Stimulated activated CD4-positive, alpha-beta T cell treated with anti-CD3 and anti-CD28 coated beads, Interleukin-12 subunit alpha, Interleukin-12 subunit beta, amount 100 ng/mL, for 24 hours (primary cell): ENCODE data around the gene TRIM63.

ENCODE experiments used
- DNase-seq, 2 experiments: peaks; one replicate each; pipeline ENCODE4 v3.0.0-alpha.2; 2020; ENCODE audit warnings: low read depth in 2 of 2

TRIM63 gene

DNA sequence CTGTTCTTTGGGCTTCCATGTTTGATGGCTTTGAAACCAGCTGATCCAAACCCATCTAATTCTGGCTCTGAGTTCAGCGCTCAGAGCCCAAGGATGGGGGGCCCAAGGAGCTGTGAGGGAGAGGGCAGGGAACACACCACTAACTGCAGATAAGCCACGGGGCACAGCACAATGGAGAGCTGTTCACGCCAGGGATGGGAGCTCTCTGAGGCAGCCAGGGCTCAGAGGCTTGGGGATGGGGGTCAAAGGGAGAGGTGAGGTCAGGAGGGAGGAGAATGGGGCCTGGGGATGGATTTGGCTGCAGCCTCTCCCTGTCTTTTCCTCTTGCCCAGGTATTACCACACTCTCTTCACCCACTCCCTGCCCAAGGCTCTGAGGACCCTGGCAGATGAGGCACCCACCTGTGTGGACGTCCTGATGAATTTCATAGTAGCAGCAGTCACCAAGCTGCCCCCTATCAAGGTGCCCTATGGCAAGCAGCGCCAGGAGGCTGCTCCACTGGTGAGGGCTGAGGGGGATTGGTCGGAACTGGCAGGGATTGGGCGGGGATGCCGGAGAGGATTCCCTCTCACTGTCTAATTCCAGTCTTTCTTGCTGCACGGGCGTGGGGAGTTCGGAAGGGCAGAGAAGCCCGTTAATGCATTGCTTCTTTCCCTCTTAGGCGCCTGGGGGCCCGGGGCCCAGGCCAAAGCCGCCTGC lies 32.8 kb downstream of the TRIM63 start:
- no peak for DNase-seq

DNA sequence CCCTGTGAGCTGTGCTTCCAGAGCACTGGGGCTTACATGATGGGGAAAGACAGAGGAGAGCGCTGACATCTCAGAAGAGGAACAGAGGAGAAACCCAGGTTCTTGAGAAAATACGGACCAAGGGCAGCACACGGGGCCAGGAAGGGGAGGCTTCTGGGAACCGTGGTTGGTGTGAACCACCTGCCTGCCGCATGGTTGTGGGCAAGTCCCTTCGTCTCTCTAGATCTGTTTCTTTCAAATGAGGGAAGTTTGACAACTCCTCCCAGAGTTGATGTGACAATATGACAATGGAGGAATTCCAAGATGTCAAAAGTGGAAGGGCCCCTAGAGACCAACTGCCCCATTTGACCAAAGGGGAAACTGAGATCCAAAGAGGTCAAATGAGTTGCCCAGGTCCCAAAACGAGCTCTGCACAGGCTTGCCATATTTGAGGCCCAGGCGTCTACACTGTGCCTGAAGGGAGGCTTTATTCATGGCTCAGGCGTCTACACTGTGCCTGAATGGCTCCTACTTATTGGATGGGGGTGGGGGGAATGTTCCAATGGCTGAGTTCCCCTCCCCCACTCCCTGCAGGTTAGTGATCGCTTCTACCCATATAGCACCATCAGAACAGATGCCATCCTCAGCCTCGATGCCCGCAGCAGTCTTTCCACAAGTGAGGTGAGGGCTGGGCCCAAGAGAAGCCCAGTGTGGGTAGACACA lies 34.6 kb downstream of the TRIM63 start:
- no peak for DNase-seq

DNA sequence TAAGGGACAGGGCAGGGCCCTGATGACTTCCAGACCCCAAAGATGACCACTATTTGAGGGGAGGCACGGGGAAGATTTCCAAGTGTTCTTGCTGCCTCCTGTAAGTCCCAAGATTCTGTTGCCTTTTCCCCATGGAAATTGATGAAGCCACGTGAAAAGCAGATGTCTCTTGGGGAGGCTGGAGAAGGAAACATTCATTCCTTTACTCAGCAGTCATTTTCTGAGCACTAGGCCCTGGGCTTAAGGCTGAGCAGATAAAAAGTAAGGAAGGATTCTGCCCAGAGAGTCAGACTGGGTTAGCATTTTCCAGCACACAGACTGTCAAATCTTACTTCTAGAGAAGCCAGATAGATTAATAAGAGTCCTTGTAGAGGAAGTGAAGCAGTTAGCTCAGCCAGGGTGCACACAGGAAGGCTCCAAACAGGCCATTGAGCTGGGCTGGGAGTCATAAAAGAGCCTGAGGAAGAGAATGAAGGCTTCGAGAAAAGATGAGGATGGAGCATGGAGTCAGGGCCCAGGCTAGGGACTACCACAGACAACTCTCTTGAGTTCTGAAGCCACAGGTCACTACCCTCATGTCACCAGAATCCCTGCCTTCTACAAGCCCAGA lies 35.7 kb downstream of the TRIM63 start:
- DNase-seq, result no peak

DNA sequence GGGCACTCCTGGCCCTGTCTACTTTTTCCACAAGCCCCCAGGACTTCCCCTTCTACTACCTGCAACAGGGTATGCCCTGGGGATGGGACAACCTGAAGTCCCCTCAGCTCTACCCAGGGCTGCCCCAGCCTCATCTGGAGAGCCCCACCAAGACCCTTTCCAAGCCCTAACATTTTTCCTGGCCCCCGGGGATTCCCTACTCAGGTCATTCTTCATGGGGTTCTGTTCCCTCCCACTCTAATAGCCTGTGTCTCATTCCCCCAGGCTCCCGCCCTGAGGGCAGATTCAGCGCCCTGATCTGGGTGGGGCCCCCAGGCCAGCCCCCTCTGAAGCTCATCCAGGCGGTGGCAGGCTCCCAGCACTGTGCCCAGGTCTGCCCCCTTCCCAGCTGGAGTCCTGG lies 36.2 kb downstream of the TRIM63 start:
- no peak for DNase-seq

DNA sequence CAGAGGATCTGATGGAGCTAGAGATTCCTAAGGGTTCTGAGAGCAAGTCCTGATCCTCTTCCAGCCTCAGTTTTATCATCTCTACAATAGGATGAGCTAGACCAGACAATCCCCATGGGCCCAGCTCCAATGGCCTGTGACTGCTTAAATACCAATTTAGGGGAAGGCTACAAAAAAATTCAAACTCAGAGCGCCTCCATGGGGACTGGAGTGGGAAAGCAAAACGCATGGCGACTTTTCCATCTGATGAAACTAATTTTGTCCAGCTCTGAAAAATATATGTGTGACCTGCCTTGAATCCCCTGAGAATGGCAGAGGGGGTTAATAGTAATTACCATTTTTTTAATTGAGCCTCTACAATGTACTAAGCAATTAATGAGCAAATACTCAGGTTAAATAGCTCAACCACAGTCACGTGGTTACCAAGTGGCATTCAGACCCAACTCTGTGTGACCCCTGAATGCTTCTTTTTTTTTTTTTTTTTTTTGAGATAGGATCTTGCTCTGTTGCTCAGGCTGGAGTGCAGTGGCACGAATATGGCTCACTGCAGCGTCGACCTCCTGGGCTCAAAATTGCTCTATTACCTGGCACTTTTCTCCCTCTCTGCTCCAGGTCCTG lies 37.5 kb downstream of the TRIM63 start:
- DNase-seq, result no peak

DNA sequence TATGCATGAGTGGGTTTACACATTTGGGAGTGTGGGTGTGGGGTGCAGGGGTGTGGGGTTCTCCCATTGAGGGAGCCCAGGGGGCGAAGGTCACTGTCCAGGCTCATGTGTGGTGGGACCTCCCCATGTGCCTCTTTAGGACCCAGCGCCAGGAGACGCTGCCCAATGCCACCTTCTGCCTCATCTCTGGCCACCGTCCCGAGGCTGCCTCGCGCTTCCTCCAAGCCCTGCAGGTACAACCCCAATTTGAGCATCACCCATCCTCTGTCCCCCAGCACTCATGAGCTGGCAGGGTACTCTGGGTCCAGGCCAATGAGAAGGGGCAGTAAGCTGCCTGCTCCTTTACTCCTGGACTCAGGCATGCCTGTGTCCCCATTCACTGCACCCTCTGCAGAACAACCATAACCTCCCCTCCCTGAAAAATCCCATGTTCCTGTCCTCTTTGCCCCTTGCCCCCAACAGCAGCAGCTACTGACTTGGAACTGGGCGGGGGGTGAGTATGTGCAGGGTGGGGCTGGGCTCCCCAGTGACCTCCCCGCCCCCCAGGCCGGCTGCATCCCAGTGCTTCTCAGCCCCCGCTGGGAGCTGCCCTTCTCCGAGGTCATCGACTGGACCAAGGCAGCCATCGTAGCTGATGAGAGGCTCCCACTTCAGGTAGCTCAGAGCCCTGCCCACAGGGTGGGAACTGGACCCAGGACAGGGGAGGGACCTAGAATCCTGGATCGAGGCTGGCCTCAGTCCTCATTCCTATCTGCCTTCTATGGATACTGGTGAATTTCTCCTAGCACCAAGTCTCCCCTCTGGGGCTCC lies 38.2 kb downstream of the TRIM63 start:
- no peak for DNase-seq

DNA sequence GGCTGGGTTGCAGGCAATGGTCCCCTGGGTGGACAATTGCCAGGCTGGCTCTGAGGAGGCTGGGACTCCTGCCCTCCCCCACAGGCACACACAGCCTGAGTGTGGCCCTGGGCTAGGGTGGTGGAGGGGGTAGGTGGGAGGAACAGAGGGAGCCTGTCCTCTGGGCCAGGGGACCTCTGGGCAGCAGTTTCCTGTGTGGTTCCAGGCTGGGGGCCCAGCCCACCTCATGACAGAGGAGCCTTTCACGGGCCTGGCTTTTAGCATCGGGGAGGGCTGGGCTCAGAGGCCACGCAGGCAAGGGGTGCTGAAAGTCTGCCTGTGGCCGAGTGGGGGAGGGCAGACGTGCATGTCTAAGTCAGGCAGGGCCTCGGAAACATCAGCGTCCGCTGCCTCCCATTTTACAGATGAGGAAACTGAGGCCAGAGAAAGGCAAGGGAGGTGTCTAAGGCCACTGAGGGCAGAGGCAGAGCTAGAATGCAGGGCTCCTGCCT lies 38.9 kb downstream of the TRIM63 start:
- DNase-seq, result no peak

DNA sequence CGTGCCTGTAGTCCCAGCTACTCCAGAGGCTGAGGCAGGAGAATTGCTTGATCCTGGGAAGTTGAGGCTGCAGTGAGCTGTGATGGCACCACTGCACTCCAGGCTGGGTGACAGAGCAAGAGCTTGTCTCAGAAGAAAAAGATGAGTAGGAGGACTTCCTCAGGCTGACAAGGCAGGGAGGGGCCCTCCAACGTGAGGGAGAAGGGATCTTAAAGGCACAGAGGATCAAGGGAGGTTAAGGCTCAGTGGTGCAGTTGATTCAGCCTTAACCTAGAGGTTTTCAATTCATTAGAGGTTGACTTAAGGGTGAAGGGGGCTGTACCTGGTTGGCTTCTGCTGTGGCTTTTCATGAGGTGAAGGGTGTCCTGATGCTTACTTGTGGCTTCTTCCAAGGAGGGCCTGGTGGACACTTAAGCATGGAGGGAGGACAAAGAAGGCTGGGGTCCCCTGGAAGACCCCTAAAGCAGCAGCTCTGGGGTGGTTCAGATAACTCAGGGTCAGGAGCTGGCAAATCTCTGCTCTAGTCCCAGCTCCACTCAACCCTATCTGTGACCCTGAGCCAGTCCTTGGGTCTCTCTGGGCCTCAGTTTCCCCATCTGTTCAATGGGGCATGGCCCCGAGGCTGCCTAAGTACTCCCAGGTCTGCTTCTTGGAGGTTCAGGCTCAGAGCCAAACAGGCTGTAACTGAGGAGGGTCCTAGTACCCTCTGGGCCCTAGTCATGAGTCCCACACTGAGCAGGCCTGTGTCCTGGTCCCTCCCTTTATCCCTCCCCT lies 39.5 kb downstream of the TRIM63 start:
- no peak for DNase-seq

DNA sequence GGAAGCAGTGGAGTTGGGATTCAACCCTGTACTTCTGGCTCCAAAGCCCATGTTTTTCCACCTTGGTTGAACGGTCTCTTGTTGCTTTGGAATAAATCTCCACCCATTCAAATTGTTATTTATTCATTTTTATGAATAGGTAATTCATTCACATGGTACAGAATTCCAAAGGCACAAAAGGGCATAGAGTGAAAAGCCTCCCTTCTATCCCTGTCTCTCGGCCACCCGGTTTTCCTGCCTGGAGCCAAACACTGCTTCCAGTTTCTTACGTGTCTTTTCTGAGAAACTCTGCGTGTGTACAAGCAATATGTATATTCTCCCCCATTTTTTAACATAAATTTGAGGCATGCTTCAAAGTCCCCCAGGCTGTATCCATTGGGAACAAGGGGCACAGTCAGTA lies 41.9 kb downstream of the TRIM63 start:
- DNase-seq, result no peak

DNA sequence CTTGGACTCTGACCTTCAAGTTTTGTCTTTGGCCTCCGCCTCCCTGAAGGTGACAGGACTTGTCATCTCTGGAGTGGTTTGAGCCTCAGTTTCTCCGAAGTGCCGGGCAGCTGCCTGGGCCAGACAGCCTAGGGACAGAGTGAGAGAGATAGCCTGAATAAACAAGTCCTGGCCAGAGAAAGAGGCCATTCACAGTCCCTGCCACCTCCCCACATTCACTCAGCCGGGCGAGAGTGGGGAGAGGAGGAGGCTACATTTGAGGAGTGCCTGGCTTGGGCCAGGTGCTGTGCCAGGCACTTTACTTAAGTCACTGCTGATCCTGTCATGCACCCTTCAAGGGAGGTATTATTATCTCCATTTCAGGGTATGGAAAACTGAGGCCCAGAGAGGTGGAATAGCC lies 42.4 kb downstream of the TRIM63 start:
- DNase-seq, result no peak

DNA sequence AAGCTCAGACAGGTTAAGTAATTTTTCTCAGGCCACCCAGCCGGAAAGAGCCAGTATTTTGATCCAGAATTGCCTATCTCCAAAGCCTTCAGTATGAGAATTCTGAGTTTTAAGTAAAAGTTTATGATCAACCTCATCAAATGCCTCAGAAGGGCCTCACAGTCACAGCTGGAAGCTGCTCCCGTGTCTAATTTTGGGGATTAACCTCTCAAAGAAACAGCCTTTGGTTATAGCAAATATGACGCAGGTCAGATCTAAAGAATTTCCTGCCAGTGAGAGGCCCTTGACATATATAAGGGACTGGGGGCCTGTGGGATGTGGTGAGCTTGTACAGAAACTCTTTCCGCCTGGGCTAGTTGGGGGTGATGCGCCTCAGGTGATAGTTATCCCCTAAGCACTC lies 43.6 kb downstream of the TRIM63 start:
- DNase-seq, result no peak

DNA sequence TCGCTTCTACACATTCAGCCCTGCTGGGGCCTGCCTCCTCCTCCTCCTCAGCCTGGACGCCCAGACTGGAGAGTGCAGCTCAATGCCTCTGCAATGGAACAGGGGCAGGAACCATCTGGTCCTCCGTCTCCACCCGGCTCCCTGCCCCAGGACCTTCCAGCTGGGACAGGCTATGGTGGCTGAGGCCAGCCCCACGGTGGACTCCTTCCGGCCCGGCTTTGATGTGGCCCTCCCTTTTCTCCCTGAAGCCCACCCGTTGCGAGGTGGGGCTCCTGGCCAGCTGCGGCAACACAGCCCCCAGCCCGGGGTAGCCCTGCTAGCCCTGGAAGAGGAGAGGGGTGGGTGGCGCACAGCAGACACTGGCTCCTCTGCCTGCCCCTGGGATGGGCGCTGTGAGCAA lies 44.4 kb downstream of the TRIM63 start:
- DNase-seq, result no peak

DNA sequence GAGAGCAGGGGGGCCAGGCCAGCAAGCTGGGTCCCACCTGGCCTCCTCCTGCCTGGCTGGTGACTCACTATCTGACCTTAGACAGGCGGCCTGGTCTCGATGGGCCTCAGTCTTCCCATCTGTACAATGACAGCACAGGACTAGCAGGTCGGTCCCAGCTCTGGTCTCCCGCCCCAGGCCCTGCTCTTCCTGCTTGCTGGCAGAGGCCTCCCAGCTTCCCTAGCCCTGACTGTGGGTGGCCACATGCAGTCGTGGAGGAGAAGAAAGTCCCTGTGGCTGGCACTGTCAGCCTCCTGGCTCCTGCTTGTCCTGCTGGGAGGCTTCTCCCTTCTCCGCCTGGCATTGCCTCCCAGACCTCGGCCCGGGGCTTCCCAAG lies 45.0 kb downstream of the TRIM63 start:
- DNase-seq, result no peak

DNA sequence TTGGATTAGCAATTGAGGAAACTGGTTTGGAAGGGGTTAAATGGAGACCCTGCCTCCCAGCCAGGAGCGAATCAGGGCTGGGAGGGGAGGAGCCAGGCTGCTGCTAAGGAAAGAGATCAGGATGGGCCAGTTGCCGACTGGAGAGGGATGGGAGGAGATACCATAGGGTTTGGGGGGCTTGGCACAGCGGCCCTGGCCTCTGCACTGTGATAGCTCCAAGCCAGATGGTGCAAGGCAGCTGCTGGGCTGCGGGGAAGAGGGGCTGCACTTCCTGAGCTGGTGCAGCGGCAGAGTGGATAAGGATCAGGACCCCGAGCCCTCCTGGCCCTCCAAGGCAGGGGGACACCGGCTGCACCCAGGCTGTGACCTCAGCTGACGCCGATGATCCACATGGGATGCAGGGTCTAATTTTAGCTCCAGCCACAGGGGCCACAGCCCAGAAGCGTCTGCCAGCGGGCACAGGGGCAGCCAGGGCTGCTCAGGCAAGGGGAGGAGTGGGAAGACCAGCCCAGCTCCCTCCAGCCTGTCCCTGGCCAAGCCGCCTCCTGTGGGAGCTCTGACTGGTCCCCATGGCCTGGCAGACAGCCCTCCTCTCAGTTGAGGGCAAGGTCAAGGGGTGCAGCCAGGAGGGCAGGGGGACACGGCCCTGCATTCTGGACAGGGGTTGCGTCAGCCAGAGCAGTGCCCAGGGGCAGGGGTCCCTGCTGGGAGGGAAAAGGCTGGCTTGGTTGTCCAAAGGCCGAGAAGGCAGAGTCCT lies 45.6 kb downstream of the TRIM63 start, which contains the start of gene EXTL1:
Gene EXTL1 (plus strand): TSS at position 129 of the 757 bp plus-strand sequence. CDS start 872 bp downstream, outside the sequence.
- DNase-seq, result no peak

DNA sequence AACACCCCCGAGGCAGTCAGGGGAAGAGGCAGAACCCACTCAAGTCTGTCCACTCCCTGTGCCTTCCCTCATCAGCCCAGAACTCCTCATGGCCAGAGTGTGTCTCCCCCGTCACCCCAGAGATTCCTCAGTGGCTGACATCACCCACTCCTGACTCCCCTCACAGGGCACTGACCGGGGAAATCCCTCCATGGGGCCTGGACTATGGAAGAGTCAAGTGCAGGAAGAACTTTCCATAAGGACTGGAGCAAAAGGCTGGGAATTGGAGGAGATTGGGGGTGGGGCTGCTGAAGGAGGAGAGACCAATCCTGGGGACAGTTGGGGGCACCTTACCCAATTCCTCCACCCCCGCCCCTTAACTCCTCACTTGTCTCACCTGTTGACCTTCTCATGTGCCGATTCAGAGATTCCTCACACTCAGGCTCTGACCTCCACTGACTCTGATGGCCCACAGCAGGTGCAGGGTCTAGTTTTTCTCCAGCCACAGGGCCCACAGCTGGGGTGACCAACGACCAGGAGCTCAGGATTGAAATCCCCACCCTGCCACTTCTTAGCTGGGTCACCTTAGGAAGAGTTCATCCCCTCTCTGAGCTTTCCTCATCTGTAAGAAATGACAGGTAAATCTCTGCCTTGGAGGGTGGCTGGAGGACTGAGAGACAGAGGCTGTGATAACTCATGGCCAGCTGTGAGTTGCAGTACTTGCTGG lies 46.3 kb downstream of the TRIM63 start:
- no peak for DNase-seq

DNA sequence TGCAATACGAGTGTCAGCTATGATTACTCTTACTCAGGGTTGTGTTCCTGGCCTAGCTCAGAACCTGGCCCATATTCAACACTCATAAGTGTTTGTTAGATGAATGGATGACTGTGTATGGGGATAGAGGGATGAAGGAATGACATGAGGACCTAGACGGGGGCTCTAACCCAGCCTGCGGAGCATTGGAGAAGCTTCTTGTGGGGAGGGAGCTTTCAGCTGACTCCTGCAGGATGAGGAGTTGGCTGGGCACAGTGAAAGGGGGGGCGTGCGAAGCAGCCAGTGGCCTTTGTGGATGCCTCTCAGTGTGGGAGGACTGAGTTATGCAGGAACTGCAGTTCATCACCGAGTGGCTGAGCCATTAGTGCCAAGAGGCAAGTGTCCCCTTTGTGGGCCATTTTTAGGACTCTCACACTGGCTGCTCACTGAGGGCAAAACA lies 47.1 kb downstream of the TRIM63 start:
- no peak for DNase-seq

DNA sequence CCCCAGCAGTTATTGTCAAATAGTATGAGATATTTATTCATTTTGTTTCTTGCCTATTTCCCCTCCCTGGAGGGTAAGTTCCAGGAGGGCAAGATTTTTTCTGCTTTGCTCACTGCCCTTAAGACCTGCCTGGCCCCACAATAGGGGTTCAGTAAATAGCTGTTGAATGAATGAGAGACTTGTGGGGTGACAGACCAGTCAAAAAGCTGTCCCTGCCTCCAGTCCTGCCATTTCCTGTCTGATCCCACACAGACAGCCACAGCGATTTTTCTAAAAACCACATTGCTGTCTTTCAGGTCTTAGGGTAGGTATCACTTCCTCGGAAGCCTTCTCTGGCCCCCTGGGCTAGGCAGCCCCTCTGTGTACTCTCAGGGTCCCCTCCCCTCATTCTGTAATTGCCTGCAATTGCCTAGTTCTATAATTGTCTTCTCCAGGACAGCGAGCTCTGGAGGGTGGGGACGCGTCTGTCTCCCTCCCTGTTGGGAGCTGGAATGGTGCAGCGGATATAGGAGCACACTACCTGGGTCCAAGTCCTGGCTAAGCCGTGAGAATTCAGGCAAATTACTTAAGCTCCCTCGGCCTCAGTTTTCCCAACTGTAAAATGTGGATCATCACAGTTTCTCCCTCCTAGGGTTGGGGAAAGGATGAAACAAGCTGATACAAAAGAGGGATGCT lies 47.7 kb downstream of the TRIM63 start:
- no peak for DNase-seq

DNA sequence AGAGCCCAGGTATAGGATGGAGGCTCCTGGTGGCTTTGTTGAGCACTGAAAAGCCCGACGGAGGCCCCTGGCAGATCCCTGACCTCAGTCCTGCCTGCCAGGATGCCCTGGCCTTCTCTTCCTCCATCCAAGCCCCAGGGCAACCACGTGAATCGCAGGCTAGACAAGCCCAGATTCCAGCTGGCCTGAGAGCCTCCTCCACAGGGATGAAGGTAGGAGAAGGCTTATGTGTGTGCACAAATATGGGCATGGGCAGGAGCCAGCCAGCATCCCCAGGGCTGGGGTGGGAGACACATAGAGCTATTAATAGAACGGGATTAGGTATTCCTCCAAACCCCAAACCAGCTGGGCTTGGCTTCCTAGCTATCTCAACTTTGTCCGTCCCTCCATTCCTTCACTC lies 49.8 kb downstream of the TRIM63 start:
- DNase-seq, result no peak
